GM19025 (cell line): ENCODE data around the gene SPACDR.

Experiments used
- ATAC-seq: cut with Tn5 transposase; IDR thresholded peaks from one replicate; pipeline ENCODE4 v1.9.1; 2021; ENCODE audit warnings: mild to moderate bottlenecking, low read depth, moderate library complexity; ENCODE audit not compliant: unreplicated experiment

SPACDR gene

DNA sequence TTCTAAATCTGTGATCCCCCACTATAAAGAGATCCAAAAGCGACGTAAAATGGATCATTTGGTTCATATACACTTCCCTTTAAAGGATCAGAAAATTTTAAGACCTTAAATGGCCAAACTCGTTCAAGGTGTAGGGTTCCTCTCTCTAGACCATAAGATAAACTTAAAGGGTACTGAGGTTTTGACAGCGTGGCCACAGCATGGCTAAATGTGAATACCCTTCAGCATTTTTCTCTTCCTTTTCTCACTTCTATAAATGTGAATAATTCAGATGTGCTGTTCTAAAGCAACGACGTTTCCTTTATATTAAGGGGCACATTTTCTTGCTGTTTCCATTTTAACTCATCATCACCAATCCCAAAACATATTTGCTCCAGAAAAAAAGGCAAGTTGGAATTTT is 40.7 kb downstream of the SPACDR start:
- no peak for ATAC-seq

DNA sequence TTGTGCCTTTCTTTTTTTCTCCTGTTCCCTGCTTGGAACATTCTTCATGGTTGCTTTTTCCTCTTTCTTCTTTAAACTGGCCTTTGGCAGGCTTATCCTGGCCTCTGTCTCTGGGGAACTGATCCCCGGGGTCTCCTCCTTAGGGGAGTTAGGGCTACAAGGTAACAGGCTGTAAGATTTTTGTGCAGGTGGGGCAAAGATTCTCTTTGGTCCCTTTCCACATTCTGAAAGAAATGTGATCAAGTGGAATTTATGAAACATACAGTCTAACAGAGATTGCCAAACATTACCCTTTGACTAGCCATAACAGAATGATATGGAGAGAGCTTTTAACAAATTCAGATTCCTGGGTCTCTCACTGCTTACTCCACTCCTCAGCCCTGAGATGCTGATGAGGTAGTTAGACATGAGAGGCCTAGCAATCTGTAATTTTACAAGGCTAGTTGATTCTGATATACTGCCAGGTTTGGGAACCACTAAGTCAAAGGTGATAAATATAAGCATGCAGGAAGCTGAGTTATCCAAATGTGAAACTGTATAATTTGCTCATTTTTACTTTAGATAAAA is 44.3 kb downstream of the SPACDR start:
- ATAC-seq = no peak

DNA sequence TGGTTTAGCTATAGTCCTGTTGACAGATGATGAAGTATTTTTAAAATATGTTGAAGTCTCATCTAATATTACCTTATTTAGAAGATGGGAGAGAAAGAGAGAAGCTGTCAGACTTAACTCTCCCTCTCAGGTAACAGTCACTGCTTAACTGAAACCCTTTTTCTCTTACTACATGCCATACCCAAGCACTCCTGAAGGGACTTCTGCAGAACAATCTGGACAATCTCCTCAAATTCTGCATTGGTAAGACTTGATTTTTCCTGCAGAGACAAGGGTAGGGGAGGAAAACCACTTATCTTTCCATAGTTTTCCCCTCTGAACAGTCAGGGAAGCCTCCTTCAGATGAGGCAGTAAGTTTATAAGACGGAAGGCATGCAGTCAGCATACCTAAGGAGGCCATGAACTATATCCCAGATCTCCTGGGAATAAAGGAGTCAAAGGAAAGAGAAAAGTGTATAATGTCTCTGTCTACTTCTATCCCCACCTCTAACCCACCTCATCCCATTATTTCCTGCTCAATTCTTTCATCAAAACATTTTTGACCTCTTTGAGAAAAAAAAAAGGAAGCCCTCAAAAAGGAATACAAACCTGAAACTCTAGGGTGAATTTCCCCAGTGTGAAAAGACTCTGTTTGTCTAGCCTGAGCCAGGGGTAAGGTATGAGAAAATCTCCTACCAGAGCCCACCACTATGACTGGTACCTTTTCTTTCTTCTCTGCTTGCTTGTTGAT is 45.0 kb downstream of the SPACDR start:
- no peak for ATAC-seq

DNA sequence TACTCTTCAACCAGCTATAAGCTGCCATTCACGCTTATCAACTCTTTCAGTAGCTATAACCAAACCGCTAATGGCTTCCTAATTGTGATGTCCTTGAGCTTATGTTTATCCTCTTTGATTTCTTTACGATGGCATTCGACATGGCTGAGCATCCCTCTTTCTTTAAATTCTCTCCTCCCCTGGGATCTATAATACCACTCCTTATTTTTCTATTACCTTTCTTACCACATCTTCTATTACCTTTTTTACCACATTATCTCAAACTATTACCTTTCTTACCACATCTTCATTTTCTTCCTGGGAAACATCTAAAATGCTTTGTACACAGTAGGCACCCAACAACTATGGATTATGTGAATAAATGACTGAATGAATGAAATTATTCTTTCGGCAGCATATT is 48.6 kb downstream of the SPACDR start:
- ATAC-seq = no peak

DNA sequence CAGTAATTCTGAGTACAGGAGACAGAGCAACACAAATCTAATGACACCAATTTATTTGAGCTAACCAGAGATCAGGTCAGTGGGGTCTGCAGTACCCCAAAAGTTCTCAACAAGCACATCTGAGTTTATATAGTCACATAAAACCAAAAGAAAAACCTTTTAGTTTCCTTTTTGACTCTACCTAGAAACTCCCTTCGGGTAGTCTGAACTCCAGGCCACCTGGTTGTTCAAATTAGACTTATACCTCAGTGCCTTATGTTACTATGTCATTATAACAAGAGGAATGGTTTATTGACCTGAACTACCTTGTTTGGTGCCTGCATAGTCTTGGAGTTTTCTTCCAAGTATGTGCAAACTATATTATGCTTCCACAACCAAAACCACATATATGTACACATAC is 50.2 kb downstream of the SPACDR start:
- no peak for ATAC-seq

DNA sequence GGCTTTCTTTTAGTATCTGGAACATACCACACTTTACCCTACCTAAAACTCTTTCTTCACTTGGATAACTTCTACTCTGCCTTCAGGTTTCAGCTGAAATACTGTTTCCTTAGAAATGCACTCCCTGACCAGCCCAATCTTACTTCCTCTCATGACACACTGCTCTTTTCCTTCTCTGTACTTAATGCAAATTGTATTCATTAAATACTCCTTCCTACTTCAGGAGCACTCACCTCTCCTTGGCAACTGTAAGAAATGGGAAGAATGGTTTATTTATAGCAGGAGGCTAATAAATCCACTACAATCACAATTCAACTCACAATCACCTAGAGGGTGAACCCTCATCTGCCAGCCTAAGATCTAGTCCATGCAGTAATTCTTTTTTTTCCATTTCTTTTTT is 50.7 kb downstream of the SPACDR start:
- ATAC-seq = no peak

DNA sequence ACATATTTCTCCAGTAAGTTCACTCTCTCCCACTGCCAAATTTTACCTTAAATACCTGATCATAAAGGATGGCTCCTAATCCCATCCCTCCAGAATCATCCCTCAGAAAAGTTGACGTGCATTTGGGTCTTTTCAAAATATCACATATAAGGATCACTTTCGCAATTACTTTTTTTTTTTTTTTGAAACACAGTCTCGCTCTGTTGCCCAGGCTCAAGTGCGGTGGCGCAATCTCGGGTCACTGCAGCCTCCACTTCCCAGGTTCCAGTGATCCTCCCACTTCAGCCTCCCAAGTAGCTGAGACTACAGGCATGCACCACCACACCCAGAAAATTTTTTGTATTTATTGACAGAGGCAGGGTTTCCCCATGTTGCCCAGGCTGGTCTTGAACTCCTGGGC is 53.0 kb downstream of the SPACDR start:
- ATAC-seq = no peak

DNA sequence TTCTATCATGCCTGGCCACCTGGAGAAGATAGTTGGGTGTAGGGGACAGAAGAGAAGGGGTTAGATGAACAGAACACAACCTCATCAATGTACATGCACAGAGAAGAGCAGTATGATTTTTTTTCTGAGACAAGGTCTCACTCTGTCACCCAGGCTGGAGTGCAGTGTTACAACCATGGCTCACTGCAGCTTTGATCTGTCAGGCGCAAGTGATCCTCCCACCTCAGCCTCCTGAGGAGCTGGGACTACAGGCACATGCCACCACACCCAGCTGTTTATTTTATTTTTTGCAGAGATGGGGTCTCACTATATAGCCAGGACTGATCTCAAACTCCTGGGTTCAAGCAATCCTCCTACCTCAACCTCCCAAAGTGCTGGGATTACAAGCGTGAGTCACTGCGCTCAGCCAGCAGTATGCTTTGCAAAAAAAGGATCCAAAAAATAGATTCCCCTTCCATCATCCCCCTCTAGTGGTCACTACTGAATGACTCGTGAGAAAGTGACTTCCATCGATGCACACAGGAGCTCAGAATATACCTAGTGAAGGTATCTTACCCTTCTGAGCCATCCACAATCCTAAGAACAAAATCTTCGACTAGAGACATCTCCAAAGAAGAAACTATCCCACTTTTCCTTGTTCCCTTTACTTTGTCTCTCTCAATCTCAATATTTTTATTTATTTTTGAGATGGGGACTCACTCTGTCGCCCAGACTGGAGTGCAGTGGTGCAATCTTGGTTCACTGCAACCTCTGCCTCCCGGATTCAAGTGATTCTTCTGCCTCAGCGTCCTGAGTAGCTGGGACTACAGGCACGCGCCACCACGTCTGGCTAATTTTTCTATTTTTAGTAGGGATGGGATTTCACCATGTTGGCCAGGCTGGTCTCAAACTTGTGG is 56.5 kb downstream of the SPACDR start:
- ATAC-seq = no peak

DNA sequence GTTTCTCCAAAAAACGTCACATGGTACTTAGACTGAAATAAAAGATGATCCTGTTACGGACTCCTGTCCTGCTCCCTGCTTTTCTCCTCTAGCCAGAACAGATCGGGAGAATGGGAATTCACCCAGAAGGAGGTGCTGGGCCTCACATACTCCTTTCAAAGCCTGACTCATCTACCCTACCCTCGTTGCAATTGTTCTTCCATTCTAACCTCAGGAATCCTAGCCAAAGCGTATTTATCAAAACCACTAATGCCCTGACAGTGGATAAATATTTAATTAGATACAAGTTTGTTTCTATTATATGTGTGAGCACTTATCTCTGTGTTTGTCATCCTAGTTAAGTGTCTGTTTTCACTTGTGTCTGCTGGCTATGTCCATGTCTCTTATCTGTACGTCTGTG is 57.3 kb downstream of the SPACDR start:
- no peak for ATAC-seq
